Dermis microvascular lymphatic vessel endothelial cell (primary cell): ENCODE results near the gene KIAA0930. TPM values are rescaled to one million over a fixed set of nuclear protein-coding genes. Genes with fewer than 3 reads are reported as not detected.

Experiments
- DNase-seq, 2 donors: peaks; one replicate each; pipeline versions ENCODE4 v3.0.0 to v3.0.0-alpha.2; 2010; ENCODE audit warnings: low read depth in 2 of 2
- total RNA-seq: library from RNA; depleted of rRNA; stranded (reverse); fragments of >200 nt; gene quantifications from 2 replicates; pipeline ENCODE4 v1.2.1, GENCODE V29; 2014

The KIAA0930 gene
- total RNA-seq, 1 donor from 2014 or later: 39.3 TPM

DNA sequence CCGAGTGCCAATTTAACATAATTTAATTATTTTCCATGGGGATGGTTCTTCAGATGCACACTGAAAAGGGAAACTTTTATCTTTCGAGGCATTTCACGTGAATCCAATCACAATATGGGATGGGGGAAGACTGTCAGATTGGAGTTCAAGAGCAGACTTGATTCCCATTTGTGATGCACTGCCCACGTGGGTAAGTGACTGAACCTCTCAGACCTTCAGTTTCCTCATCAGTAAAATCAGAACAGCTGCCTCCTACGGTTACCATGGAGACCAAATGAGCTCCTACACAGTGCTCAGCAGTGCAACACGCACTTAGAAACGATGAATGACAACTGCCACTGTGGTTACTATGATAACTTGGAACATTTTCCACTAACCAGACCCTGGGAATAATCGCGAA is 21.7 kb downstream of the KIAA0930 start:
- DNase-seq: peak; percentile 55 to 64

DNA sequence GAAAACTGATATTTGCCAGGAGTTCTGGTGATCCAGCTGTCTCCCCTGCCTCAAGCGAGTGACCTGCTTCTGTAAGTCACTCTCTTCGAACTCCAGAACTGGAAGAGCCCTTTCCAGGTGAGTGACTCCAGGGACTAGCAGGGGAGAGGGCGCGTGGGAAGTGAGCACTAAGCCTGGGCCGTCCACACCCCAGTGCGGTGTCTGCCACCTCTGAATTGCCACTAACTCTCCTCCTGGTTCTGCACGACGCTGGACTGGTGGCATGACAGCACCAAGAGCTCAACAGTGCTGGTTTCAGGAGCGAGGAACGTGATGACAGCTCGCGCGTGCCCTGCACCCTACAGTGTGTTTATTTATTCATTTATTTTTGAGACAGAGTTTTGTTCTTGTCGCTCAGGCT is 22.9 kb downstream of the KIAA0930 start:
- DNase-seq: no peak

DNA sequence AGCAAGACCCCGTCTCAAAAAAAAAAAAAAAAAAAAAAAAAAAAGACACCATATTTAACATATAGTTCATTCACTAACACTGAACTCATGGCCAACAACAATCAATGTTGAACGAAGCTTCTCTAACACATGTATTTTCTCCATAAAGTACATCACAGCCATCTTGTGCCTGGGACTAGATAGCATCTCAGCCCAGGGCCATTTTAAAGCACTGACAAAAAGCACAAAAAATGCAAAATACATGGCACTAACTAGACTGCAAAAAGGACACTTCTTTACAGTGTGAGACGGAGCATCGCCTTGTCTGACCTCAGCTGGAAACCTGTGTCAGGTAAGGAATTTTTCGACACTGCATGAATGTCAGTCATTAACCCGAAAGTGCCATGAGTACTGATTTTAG is 23.3 kb downstream of the KIAA0930 start:
- no peak for DNase-seq

DNA sequence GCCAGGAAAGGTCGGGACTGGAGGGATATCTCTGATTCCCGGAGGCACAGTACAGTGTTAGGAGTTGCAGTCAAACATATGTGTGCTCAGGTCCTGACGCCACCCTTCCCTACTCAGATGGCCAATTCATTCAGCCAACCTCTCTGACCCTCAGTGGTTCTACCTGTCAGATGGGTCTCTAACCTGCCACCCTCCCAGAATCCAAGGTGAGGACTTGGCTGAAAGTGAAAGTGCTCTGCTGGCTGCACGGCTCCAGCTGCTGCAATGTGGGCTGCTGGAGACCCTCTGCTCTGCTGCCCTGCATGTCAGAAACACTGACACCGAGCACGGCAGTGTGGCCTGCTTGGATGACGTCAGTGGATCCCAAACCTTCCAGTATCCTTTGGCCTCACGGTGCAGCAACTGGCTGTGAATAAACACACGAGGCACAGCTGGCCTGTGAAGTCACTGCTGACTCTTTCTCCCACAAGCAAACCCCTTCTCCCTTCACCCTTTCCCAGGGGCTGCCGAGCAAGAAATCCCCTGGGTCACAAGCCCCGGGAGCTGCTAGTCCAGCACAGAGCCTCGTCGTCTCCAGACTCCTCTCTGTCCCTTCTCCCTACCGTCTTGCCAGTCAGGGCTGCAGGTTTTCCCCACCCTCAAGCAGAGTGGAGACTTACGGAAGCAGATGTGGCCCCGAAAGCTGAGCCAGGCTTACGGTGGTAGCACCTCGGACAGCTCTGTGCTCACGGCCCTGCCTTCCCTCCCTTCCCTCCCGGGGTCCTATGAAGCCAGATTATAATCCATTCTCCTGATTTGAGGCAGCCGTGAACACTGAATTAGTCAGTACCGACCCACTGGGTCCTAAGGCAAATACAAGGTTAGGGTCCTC is 24.3 kb downstream of the KIAA0930 start:
- DNase-seq: no peak

DNA sequence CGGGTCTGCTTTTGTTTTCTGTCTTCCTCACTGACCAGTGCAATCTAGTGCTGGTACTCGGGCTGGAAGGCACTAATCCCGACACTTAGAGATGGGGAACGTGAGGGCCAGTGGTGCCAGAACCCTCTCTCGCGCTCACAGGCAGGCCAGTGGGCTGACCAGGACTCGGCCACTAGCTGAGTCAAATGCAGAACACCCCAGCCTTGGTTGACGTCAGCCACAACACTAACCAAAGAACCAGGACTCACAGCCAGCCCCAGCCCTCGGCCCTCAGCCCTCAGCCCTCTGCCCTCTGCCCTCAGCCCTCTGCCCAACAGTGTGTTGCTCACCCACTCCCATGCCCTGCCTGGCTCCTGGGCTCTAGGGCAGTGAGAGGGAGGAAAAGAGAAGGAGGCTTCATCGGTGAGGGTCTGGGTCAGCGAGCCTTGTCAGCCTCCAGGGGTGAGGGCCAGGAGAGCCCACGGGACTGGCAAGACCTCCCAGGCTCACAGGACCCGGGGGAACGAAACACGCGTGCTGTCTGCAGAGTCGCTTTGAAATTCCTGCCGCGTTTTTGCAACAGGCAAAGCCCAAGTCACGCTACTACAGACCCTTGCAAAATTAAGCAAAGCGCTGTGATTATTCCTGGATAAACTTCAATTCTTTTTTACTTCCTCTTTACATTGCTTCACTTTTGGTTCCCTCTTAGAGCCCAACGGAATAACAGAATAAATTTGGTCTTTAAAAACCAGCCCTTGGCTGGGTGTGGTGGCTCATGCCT is 27.5 kb downstream of the KIAA0930 start:
- no peak for DNase-seq

DNA sequence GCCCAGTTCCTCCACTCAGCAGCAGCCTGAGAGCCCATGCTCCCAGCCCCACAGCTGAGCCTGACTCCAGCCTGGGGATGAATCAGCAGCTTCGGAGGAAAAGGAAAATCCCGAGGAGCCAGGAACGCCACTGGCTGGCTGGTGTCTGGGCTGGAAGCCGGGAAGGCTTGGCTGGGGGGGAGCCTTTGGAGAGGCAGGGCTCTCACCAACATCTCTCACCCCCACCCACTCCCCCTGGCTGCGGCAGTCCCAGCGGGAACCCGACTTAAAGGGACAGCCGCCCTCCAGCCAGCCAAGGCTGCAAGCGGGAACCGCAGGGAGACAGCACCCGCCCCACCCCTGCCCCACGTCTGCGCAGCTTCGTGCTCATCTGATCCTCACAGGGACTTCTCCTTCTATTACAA is 28.4 kb downstream of the KIAA0930 start:
- DNase-seq: peak in 1 of 2 donors; percentile 87

DNA sequence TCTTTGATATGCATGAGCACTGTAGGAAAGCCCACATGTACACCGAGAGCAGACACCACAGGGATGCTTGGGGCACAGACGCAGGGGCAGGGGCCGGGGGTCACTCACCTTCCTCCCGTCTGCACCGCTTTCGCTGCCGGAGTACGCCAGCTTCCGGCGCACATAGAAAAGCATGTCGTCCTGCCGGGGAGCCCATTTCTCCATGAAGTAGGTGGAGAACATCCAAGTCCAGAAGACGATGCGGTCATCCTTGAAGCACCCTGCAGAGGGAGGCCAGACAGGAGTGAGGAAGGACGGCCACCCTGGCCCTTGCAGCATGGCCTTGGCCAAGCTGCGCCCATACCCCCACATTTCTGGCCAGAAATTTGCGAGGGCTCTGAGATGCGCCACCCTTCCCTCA is 28.8 kb downstream of the KIAA0930 start:
- no peak for DNase-seq

DNA sequence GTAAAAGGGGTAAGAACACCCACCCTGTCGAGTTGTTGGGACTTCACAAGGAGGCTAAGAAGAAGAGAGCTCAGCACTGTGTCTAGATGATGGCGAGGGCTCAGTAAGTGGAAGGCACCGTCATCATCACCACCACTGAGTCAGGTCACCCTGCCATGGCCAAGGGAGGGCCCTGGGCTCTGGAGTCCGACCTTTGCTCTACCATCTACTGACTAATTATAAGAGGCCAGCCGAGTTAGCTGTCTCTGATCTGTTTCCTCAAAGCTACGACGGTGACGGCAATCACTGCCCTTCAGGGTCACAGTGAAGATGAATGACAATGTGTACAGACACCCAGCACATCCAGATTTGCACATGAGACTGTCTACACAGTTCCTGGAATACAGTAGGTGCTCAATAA is 29.3 kb downstream of the KIAA0930 start:
- no peak for DNase-seq

DNA sequence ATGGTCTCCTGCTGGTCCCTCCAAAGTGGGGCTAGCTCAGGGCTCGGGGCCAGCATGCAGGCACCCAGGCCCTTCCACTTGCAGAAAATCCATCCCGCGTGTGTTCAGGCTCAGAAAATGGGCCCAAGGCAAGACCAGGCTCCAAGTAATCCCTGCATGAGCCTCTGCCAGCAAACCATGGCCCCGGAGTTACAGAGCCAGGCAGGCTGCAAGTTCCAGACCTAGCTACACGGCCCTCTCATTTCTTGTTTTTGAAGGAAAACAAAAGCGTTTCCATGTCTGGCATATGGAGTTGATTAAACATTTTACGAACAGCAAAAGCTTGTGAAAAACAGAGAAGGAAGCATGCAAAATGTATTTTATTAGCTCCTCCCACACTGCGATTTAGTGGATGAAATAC is 29.7 kb downstream of the KIAA0930 start:
- DNase-seq: no peak

DNA sequence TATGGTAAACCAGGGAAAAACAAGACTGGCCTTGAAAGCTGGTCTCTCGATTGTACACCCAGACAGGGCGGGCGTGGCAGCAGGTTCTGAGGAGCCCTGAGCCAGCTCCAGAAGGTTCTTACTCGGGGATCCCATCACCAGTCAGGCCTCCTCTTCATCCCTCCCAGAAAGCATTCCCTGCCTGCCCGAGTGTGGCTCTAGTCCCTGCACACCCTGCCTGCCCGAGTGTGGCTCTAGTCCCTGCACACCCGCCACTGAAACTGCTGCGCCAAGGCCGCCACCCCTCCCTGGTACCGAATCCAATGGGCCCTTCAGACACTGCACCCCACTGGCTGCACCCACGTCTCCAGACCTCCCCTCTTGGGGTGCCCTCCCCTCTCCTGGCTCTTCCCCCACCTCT is 30.1 kb downstream of the KIAA0930 start:
- DNase-seq: no peak

DNA sequence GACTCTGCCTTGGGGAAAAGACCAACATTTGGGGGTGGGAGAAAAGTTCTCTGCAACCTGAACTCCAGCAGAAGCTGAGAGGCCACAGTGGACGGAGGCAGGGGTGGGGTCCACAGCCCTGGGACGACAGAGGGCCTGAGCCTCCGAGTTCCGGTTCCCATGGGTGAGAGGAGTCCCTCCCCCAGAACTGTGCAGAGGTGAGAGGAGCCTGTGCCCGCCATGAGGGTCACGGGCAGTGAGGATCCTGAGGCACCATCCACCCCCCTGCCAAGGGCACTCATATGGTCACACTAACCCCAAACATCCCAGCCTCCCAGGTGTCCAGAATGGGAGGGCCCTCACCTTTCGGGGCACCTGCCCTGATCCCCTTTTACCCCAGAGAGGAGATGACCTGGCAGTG is 30.5 kb downstream of the KIAA0930 start:
- no peak for DNase-seq

DNA sequence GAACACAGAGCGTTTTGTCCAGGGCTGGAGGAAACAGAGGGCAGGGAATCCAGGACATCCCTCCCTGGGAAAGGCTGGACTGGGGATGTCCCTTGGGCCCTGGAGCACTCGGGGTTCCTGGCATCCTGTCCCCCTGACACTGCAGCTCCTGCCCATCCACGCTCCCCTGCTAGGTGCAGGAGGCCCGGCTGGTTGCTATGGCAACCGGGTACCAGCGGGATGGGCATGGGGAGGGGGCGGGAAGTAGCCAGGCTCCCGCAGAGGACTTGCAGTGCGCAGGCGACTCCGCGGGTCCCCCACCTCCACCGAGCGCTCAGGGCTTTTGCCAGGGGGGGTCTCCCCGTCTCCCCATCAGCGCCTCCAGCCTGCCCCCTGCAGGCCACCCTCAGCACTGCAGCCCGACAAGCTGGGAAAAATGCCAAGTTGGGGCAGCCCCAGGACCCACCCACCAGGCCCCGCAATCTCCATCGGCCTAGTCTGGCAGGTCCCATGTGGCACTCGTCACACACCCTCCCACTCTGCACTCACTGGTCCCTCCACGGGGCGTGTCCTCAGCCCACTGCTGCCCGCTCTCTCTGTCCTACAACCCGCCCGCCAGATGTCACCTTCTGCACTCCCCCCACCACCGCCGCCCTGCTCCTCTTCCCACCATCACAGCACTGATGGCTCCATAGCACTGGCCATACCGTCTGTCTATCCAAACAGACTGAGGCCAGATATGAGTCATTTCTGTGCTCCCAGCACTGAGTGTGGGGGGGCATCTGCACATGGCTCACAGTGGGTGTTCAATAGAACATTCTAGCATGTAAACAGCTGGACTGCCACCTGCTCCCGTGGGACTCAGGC is 31.5 kb downstream of the KIAA0930 start:
- peak in 1 of 2 donors; percentile 68 for DNase-seq

DNA sequence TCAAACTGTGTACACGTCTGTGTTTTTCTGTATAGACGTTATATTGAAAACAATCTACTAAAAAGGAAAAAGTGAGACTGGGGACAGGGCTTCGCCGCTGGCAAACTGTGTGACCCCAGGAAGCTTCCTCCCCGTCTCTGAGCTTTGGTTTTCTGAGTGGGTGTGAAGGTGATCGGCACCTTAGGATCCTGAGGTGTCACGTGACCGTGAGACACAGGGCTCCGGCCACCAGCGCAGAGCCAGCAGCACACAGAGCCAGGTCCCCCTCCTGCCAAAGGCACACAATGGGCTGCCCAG is 32.0 kb downstream of the KIAA0930 start:
- DNase-seq: no peak

DNA sequence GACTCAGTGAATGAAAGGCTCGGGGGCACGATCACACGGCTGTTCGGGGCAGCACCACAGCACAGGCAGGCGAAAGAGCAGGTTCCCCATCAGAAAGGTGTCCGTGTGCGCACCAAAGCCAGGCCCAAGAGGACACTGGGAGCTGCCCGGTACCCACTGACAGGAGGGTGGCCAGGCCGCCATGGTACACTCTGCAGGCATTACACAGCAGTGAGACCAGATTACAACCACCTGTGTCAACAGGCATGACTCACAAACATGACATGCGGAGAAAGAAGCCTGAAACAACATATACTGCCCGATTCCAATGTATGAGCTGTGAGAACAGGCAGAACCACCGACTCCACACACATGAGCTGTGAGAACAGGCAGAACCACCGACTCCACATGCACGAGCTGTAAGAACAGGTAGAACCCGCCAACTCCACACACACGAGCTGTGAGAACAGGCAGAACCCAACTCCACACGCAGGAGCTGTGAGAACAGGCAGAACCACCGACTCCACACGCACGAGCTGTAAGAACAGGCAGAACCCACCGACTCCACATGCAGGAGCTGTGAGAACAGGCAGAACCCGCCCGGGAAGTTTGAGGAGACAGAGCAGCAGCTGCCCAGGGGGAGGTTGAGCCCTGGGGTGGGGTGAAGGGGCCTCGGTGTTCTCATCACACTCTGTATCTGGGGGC is 32.6 kb downstream of the KIAA0930 start:
- peak in 1 of 2 donors; percentile 52 for DNase-seq

DNA sequence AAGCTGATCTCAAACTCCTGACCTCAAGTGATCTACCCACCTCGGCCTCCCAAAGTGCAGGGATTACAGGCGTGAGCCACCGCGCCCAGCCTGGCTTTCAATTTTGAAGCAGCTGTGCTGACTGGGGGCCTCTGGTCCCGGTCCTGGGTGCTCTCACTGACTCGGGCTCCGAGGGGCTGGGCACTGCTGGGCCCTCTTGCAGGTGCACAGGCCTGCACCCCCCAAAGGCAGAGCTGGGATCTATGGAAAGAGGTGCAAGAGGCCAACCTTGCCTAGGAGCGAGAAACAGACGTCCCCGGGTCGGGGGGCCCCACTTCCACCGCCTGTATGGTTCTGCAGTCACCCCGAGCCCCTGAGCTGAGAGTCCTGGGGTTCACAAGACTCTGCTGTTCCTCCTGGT is 33.2 kb downstream of the KIAA0930 start:
- no peak for DNase-seq

DNA sequence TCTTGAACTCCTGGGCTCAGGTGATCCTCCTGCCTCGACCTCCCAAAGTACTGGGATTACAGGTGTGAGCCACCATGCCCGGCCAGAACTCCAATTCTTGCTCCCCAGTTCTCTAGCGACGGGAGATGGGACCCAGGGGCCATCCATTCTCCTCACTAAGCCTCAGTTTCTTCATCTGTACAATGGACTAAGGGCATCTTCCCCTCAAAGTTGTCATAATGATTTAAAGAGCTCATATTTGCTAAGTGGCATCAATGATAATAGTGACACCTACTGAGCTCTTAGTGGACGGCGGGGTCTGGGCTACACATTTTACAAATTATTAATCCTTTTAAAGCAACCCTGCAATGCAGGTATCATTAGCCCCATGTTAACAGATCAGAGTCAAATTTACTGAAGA is 34.5 kb downstream of the KIAA0930 start:
- DNase-seq: no peak

DNA sequence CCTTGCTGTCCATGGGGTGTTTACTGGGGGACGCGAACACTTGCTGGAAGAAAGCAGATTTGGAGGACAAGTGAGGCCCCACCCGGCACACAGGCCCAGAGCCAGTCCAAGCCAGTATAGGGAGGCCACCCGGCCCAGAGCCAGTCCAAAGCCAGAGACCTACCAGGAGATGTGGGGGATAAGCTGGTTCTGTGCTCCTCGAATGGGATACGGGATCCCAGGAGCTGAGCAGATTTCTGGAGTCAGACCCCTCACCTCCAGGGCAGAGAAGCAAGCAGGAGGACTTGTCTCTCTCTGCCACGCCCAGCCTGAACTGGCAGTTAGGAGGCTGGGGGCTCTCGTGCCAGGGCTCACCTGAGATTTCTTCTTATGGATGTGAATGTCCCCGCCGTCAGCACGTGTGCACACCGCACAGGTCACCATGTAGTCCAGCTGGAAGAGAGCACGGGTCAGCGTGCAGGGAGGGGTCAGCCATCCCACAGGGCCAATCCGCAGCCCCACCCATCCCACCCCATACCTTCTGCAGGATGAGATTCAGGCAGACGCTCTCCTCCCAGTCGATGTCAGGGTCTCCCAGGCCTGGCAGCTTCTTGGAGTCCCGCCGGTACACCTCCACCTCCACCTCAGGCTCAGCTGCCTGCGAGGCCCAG is 35.3 kb downstream of the KIAA0930 start:
- DNase-seq: no peak

DNA sequence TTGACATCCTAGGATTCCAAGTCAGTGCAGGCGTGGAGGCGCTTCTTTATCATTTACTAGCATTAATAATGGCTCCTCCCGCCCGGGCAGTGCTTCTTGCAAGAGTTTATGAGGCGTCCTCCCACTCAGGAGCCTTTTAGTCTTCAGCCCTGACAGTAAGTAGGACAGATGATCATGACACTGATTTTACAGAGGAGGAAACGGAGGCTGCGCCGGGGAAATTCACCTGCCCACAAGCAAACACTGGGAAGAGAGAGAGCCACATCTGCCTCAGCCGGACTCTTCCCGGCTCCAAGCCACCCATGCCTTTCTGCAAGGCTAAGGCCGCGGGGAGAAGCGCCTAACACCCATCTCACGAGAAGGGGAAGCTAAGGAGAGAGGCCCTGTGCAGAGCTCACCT is 35.9 kb downstream of the KIAA0930 start:
- DNase-seq: no peak

DNA sequence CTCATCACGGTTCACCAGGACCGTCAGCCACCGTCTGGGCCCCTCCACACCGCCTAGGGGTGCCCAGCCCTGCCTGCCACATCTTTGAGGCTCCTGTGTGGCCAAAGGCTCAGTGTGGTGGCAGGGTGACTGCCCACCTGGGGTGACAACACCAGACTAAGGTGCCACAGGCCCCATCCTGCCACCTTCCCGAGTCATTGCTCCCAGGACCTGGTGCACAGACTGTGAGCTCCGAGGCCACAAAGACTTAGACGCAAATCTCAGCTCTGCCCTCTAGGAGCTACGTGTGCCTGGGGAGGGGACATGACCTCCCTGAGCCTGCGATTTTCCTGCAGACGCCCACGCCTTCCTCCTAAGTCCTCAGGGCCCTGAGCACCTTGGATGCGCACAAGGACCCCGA is 36.5 kb downstream of the KIAA0930 start:
- DNase-seq: no peak

DNA sequence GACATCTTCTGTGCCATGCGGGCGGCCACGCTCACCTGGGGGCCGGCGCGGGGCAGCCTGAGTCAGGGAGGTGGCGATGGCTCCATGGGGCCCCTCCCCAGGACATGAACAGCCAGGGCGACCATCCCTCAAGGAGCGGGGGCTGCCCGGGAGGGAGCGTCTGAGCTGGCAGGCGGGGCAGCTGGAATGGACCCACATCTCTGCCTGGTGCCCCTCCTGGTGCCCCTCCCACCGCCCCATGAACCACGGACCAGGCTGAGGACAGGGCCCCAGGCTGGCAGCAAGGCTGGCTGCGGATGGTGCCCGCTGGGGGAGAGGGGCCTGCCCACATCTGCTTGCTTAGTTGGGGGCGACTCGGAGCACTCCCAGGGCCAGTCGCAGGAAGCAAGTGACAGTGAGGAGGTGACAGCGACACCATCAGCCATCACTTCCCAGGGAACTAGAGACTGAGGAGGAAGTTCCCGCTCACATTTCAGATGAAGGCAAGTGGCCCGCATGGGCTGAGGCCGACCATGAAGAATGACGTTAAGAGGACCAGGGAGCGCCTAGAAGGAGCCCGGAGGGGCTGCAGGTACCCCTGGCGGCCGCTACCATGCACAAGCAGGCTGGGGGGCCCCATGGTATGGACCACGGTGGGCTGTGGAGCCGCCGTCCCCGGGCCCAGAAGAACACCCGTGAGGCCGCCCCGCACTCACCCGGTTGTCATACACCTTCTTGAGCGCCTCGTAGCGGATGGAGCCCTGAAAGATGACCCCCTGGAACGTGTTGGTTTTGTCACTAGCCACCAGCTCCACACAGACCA is 37.3 kb downstream of the KIAA0930 start:
- DNase-seq: no peak
